HG02943 (cell line): ENCODE data around the gene MRS2.
A peak's percentile ranks its signal among the peaks of the same experiment; 100 is the strongest.
"Not testable (repeated sequence)": the region's sequence is repeated elsewhere in the genome, so short reads cannot be mapped to it uniquely, and the experiment has no call there.

Experiments used
- ATAC-seq: cut with Tn5 transposase; IDR thresholded peaks from one replicate; pipeline ENCODE4 v1.9.1; 2021; ENCODE audit warnings: mild to moderate bottlenecking, low read depth, moderate library complexity; ENCODE audit not compliant: unreplicated experiment

MRS2 gene

DNA sequence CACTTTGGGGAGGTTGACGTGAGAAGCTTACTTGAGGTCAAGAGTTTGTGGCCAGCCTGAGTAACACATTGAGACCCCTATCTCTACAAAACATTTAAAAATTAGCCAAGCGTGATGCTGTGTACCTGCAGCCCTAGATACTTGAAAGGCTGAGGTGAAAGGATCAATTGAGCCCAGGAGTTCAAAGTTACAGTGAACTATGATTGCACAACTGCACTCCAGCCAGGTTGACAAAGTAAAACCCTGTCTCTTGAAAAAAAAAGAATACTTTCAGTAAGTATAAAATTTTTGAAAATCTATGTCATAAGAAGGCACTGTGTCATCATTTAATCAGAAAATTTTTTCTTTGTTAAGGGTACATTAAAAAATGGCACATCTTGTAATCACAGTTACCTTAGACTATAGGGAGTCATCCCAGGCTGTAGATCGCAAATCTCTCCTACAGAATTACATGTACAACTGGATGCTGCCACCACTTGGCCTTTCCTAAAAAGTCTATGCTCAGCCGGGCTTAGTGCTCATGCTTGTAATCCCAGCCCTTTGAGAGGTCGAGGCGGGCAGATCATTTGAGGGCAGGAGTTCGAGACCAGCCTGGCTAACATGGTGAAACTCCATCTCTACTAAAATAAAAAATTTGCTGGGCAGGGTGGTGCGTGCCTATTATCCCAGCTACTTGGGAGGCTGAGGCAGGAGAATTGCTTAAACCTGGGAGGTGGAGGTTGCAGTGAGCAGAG lies 17.0 kb upstream of the MRS2 start:
- ATAC-seq, result no peak

DNA sequence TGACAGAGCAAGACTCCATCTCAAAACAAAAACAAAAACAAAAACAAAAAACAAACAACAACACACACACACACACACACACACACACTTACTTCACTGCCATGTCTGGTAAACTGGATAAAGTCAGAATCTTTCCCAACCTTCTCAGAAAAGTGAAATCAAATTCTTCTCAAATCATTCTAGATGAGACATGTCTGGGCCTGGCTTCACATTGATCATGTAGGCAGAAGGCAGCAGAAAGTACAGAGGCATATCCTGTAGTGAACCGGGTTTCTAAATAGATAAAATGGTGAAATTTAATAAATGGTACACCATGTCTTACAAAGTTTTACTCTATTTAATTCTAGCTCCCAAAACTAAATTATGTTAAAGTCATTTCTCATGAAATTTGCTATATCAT lies 14.9 kb upstream of the MRS2 start:
- no peak for ATAC-seq

DNA sequence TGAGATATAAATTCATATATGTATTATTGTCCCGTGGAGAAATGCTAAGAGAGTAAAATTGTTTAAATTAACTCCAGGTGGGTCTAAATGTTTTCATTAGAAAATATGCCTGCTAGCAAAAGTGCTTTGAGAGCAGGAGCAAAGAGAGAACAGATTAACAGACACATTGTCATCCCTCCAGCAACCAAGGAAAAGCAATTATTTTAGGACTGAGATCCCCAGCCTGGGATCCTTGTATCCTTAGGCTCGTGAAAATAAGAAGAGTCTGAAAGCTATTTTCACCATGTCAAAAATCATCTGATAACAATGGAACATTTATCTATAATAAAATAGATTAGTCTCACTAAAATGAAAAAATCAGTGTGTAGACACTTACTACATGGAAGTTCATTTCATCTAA lies 11.5 kb upstream of the MRS2 start:
- no peak for ATAC-seq

DNA sequence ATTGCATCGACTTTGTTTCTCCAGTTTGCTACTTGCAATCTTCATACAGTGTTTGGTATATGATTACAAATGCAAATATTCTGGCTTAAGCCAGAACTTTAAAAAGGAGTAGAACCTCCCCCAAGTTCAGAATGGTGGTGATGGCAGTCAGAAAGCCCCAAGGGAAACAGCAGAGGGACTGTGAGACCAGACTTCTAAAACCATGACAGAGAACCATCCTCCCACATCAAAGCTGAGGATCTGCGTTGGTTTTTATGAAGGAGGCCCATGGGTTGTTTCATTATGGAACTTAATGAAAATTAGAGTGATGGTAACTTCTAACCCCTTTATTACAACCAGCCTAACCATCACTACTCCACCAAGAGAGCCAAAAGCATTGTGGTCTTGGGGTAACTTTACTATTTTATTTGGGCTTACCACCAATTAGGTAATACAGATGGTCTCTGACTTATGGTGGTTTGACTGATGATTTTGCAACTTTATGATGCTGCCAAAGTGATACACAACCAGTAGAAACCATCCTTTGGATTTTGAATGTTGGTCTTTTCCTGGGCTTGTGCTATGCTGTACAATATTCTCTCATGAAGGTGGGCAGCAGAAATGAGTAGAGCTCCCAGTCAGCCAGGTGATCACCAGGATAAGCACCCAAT lies 10.9 kb upstream of the MRS2 start:
- ATAC-seq, result peak; percentile 90

DNA sequence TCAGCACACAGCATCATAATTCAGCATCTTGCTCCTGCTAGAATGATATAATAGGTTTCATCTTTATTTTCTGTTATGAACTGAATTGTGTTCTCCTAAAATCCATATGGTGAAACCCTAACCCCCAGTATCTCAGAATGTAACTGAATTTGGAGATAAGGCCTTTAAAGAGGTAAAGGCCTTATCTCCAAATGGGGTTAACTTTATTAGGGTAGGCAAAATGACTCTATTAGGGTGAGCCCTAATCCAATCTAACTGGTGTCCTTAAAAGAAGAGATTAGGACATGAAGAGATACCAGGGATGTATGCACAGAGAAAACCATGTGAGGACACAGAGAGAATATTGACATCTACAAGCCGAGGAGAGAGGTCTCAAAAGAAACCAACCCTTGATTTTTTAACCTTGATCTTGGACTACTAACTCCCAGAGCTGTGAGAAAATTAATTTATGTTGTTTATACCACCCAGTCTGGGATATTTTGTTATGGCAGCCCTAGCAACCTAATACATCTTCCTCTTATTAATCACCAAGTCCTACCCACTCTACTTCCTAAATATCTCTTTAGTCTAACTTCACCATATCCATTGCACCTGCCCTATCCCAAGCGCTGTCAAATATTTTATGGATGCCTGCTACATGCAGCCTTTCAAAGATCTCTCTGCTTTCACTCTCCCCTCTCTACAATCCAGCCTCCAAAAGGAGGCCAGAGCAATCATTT lies 8.5 kb upstream of the MRS2 start:
- no peak for ATAC-seq

DNA sequence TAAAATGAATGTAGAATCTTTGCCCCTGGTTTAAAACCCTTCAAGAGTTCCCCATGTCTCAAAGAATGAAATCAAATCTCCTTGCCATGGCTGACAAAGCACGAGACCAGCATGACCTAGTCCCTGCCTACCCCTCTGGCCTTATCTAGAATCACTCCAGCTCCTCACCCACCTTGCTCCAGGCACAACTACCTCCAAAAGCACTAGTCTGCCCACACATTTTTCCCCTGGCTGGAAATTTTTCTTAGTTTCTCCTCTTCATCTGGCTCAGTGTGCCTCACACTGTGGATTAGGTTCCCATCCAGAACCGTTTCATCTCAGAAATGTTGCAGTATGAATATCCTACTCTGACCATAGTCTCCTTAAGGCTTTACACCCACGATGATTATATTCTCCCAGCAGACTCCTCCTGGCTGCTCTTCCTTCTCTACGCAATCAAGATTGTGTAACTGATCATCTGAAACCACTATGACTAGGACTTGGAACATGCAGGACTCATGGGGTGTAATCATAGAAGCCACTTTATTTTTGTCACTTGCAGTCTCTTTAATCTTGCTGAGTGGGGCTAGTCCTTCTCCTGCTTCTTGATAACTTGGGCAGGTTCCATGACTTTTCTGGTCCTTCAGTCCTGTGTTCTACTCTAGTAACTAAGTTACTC lies 7.8 kb upstream of the MRS2 start:
- no peak for ATAC-seq

DNA sequence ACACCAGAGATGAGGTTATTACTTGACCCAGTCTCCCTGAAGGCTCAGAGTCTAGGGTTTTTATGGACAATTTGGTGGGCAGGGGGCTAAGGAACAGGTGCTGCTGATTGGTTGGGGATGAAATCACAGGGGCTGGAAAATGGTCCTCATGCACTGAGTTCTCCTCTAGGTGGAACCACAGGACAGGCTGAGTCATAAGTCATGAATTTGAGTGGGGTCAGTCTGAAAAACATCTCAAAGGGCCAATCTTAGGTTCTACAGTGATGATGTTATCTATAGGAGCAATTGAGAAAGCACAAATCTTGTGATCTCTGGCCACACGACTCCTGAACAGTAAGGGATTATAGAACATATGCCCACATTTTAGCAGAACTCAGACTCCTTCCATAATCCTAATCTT lies 5.9 kb upstream of the MRS2 start:
- no peak for ATAC-seq

DNA sequence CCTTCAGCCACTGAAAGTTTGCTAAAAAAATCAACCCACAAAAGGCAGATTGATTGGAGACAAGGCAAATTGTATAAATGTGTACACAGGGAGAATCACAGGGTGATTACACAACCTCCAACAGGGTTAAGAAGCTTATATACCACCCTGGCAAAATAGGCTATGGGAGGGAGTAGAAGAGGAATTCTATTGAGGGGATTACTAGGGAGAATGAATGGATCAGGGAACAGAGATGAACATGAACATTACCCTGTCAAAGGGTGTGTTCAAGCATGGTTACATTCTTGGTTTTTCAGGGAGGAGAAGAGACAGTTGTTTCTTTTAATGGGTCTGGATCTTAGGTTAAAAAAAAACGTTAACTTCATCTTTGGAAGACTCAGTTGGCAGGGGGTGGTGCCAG lies 5.1 kb upstream of the MRS2 start:
- no peak for ATAC-seq

DNA sequence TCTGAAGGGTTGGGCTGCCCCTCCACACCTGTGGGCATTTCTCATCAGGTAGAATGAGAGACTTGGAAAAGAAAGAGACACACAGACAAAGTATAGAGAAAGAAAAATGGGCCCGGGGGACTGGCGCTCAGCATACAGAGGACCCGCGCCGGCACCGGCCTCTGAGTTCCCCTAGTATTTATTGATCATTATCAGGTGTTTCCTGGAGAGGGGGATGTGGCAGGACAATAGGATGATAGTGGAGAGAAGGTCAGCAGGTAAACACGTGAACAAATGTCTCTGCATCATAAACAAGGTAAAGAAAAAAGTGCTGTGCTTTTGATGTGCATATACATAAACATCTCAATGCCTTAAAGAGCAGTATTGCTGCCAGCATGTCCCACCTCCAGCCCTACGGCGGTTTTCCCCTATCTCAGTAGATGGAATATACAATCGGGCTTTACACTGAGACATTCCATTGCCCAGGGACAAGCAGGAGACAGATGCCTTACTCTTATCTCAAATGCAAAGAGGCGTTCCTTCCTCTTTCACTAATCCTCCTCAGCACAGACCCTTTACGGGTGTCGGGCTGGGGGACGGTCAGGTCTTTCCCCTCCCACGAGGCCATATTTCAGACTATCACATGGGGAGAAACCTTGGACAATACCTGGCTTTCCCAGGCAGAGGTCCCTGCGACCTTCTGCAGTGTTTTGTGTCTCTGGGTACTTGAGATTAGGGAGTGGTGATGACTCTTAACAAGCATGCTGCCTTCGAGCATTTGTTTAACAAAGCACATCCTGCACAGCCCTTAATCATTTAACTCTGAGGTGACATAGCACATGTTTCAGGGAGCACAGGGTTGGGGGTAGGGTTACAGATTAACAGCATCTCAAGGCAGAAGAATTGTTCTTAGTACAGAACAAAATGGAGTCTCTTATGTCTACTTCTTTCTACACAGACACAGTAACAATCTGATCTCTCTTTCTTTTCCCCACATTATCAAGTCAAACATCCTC lies 2.4 kb upstream of the MRS2 start:
- ATAC-seq, result not testable (repeated sequence)

DNA sequence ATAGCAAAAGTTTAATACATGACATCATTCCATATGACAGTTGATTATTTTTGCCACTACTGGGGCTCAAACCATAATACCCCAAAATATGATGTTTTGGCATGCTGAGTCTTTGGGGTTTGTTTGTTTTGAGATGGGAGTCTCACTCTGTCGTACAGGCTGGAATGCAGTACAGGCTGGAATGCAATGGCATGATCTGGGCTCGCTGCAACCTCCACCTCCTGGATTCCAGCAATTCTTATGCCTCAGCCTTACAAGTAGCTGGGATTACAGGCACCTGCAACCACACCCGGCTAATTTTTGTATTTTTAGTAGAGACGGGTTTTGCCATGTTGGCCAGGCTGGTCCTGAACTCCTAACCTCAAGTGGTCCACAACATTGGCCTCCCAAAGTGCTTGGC lies 1.3 kb upstream of the MRS2 start:
- ATAC-seq, result no peak

DNA sequence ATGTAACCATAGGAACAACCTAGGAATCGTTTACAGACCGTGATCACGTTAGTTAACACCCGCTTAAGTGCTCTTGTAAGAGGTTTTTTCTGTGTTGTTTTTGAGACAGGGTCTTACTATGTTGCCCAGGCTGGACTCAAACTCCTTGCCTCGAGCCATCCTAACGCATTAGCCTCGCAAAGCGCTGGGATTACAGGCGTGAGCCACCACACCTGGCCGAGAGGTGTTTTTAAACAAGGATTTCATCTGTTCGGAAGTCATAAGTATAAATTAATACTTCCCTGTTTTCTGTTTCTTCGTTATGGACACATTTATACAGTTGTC lies 727 bp downstream of the MRS2 start:
- no peak for ATAC-seq

DNA sequence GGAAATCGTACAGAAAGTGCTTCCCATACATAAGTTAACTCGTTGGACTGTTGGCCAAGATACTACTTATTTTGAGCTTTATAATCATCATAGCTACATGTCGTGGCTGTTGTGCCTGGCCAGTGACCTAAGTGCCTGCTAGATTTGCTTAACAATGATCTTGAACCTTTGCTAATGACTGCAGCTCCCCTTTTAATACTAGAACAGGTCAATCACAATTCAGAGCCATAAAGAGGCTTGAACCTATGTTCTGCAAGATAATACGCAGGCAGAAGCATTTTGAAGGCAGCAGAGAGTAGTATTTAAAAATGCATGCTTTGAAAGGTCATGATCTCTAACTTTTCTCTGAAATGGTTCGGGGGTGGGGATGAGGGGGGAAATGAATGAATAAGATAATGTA lies 2.5 kb downstream of the MRS2 start:
- ATAC-seq, result no peak

DNA sequence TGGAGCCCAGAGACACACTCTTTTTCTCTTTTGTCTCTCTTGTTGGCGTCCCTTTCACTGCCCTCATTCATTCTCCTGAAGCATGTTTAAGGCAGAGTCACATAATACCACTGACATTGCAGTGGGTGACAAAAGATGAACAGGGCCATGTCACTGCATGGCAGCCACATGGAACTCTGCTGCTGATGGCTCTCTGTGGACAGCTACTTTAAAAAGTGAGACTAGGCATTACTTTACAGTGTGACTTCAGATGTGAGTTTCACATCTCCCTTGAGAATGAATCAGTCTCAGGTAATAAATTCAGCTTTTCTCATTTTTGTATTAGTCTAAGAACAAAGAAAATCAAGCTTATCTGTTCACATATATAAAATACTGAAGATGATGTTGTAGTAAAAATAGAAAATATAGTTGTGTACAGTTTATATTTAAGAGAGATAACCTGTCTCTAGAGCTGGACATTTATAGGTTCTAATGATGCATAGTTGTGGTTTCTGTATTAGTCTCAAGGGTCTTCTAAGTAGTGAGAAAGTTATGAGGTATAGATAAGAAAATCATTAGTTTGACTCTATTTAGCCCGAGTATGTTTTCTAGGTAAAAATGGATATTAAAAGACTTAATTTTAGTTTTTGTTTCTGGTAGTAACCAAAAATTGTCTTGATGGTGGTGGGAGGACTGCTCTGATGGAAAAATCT lies 6.1 kb downstream of the MRS2 start:
- peak; percentile 68 for ATAC-seq

DNA sequence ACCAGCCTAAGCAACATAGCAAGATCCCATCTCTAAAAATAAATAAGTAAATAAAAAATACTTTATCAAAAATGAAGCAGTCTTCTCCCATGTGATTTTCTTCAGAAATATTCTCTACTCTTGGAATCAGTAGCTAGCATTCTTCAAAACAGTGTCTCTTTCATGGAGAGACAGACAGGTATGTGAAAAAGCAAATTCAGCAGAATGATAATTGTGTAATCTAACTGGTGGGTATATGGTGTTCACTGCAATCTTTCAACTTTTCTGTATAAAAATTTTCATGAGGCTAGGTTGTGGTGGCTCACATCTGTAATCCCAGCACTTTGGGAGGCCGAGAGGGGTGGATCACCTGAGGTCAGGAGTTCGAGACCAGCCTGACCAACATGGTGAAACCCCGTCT lies 7.9 kb downstream of the MRS2 start:
- no peak for ATAC-seq

DNA sequence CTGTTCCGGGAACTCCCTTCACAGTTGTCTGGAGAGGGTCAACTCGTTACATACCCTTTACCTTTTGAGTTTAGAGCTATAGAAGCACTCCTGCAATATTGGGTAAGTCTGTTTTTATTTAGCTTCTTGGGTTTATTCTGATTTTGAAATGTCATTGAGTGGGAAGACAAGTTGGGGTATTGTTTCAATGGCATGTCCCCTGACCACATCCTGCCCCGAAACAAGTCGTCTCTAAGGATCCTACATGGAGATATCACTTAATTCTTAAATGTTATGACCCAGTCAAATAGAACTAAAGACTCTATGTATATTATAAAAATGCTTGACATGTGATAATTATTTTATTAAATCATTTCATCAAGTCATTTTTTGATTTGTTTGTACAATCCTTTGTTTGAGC lies 9.6 kb downstream of the MRS2 start:
- ATAC-seq, result no peak

DNA sequence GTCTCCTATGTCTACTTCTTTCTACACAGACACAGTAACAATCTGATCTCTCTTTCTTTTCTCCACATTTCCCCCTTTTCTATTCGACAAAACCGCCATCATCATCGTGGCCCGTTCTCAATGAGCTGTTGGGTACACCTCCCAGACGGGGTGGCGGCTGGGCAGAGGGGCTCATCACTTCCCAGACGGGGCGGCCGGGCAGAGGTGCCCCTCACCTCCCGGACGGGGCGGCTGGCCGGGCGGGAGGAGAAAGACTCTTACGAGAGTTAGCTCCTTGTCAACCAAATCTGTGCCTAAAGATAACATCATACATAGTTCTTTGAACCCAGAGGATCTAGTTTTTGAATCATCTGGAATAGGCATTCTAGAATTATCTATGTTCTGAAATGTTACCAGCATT lies 11.8 kb downstream of the MRS2 start:
- ATAC-seq, result not testable (repeated sequence)

DNA sequence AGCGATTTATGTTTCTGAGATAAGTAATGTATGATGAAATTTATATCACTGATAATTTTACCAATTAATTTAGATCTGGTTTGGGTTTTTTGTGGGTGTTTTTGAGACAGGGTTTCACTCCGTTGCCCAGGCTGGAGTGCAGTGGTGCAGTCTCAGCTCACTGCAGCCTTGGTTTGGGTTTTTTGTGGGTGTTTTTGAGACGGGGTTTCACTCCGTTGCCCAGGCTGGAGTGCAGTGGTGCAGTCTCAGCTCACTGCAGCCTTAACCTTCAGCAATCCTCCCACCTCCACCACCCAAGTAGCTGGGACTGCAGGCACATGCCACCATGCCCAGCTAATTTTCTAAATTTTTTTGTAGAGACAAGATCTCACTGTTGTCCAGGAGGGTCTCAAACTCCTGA lies 13.0 kb downstream of the MRS2 start:
- ATAC-seq, result no peak

DNA sequence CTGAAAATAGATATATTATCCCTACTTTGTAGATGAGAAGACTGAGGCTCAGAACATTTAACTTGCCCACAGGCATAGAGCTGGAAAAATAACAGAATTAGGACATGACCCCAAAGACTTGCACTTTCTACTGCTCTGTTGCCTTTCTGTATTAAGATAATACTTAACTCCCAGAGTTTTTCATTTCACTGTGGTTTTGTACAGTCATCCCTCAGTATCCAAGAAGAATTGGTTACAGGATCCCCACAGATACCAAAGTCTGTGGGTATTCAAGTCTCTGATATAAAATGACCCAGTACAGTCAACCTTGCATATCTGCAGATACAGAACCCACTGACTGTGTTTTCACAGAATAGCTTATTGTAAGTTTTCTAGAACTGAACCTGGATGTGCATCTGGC lies 16.8 kb downstream of the MRS2 start:
- ATAC-seq, result no peak

DNA sequence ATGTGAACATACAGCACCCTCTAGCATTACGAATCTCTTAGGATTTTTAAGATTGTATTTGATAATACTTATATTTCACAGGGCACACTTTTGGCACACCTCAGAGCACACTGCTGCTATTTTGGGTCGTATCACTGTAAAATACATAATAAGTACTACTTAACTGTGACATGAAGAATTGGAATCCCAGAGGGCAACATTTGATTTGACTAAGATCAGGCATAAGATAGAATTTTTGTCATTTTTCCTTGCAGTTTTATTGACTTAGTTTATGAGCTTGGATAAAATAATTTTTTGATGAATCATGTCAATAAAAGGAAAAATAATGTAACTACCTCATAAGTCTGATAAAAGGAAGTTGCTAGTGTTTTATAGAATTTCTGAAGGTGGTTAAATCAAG lies 22.4 kb downstream of the MRS2 start:
- no peak for ATAC-seq
